Activated CD4-positive, alpha-beta T cell treated with anti-CD3 and anti-CD28 coated beads, Interleukin-2, Interleukin-6, amounts not matched to agents 100 ng/mL and 50 ng/mL, durations not matched to agents 16 hours and 8 hours (primary cell): ENCODE measurements around the gene METTL1.

Source experiments
- DNase-seq: peaks from one replicate; pipeline ENCODE4 v3.0.0-alpha.2; 2020

The METTL1 gene

GRCh38 chr12:57735952-57736740, 35.8 kb downstream of the METTL1 start:
- DNase-seq = no peak

- no peak for DNase-seq
These were observed 36.6 kb downstream of the METTL1 start for GRCh38 chr12:57735198-57735855.

DNA sequence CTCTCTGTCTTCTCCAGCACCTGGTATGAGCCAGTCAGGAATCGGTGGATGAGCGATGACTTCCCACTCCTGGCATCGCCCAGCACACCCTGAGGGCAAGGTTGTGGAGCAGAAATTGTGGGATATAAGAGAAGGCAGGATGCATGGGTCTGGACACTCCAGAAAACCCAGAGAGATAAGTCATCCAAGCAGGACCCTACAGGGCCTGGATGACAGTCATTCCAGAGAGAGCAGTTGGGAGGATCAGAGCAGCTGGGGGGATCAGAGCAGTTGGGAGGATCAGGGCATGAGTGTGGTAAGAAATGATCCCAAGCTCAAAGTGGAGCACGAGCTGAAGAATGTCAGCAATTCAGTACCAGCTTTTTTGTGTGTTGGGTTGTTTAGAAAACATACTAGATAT, 37.3 kb downstream of the METTL1 start:
- DNase-seq = no peak

GRCh38 chr12:57733928-57734327, 38.0 kb downstream of the METTL1 start:
- DNase-seq = no peak

DNA sequence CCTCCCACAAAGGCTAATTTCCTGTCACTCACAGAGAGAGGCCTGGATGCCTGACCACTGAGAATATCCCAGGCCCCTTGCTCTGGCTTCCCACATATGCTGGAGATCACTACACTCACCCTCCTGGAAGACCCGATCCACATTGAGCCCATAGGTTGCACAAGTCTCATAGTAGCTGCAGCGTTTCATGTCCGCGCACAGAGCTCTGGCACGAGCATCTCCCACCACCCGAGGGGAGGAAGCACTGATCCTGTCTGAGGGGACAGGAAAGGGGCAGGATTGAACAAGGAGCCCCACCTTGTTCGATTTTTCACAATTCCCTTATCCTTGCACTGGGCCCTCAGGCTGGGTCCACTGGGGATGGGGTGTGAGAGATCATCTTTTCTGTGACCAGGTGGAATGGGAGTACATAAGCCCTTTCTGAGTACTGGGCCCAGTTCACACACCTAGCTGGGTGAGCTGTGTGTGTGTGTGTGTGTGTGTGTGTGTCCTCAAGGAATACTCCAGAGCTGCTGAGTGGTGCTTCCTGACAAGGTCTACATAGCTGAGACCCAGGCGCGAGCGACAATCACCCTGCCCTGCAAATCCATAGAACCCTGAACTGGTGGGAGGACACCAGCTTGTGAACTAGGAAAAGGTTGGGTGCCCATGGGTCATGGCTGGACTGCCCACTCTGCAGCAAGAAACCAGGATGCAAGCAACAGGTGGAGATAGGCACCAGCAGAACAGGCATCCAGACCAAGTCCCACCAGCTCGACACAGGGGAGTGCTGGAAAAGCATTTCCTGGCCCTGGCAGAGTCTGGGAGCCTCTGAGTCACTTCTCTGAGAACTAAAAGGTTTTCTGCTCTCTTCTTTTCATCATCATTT, 38.9 kb downstream of the METTL1 start:
- DNase-seq = no peak

- DNase-seq = no peak
These were observed 39.6 kb downstream of the METTL1 start for GRCh38 chr12:57732270-57732669.

DNA sequence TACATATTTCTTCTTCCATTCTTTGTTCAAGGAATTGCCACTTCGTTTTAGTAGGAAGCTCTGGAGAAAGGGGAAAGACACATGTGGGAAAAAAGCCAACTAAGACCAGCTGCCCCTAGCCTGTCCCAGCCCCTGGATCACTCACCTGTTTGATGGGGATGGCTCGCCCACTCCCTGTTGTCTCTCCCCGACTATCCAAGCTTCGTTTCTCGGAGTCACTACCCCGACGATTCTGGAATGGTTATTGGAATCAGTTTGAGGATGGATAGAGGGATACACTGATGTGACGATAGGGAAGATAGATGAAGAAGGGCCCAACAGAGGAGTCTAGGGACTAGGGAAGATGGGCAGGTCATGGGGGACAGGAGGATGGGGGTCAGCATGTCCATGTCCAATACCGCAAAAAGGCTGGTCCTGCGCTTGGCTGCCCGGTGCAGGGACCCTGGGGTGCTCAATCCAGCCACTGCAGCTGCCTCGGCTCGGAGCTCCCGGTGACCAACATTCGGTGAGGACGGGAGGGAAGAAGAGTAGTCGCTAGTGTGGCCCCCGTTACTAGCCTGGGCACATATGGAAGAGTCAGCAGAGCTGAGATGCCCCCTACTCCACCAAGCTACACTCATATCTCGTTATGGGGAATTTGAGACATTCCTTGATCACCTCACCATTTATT, 40.4 kb downstream of the METTL1 start:
- no peak for DNase-seq

DNA sequence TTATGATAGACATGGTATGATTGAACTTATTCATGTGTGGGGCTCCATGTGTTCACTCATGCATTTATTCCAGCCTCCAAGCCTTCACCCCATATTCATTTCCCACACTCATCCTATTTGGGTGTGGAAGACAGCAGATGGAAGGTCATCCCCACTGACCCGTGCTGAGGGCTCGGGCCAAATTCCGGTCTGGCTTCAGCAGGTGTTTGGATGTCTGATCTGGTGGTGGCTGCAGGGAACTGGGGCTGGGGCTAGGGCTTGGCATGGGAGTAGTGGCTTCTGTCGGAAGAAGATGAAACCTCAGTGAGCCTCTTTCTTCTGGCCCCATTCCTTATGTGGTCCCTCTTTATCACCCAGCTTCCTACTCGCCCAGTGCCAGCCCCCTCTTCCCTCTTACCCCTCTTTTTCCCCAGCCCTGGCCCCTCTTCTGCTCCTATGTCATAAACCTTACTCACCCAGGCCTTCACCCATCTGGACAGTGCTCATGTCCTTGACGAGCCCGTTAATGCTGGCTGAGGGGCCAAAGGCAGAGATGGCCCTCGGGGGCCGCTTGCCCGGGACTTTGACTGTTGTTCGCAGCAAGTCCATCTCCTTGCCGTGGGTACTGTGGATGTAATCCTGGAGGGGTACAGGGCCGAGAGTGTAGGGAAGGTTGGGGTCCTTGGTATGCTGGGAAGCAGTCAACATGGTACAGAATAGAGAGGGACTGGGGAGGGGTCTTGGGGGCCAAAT, 41.4 kb downstream of the METTL1 start:
- DNase-seq = no peak

DNA sequence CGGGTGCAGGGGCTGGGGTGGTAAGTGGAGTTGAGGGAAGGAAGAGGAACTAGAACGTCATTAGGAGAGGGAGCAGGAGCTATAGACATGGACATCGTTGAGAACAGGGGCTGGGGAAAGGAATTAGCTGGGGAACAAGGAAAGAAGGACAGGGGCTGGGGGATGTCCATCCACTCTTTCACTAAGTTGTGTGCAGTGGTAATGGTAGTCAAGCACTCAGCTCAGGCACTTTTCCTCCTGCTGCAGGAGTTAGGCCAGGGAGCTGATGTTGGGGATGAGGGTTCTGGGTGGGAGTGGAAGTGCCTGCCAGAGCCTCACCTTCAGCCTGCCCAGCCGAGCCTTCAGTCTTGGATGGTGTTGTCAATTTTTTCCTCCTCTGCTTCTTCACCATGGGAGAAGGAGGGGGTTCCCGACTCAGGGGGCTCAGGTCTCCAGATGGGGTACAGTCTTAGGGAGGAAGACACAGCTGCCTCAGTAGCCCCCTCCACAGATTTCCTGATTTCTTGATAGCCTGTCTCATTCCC, 42.5 kb downstream of the METTL1 start:
- DNase-seq = no peak

DNA sequence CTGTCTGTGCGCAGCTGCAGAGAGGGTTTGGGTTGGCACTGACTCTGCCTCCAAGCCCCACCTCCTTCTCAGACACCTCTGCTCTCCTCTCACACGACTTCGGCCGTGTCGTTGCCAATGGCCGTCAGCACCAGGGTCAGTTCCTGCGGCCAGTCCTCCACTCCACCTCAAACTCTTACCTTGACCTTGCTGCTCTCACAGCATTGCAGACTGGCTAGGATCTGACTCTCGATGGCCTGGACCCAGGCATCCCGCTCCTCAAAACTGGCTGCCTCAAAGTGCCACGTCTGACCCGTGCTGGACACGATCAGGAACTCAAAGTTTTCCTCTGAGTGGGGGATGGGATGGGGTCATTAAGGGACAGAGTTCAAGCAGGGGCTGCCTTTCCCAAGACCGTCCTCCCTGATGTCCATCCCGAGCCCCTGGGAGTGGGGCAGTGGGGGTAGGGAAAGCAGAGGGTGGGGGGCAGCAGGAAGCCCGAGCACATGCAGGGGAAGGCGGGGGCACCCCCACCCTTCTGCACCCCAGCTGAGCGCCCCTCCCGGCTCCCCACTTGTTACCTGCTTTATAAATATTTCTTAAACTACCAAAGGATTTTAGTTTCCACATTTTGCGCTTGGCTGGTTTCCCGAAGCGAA, 44.0 kb downstream of the METTL1 start:
- DNase-seq = no peak

- no peak for DNase-seq
These were observed 44.8 kb downstream of the METTL1 start for GRCh38 chr12:57726884-57727757.

DNA sequence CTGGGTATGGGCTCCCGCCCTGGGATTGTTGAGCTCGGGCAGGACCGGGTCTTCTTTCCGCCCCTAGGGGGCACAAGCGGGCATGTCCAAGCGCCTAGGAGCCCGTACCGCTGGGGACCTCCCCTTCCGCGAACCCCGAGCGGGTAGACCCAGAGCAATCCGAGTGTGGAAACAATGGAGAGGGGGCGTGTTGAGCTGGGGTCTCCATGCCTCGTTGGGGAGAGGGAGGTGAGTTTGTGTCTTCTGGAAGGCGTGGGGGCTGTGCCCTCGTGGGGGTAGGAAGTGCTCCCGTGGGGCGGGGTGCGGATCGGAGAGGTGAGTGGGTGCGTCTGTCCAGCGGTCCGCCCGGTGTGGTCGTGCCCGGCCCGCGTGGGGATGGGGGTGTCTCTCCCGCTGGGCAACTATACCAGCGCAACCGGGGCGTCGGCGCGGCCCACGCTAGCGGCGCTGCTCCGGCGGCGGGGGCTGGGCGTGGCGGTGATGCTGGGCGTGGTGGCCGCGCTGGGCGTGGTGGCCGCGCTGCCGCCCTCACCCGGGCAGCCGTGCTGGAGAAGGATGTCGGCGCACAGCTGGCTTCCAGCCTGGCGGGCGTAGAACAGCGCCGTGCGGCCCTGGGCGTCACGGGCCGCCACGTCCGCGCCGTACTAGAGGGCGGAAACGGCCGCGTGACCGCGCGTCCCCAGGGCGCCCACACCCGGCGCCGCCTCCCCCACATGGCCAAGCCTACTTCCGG, 45.6 kb downstream of the METTL1 start:
- DNase-seq = peak; percentile 35

GRCh38 chr12:57725851-57726150, 46.1 kb downstream of the METTL1 start:
- no peak for DNase-seq

GRCh38 chr12:57724936-57725740, 46.8 kb downstream of the METTL1 start:
- no peak for DNase-seq

DNA sequence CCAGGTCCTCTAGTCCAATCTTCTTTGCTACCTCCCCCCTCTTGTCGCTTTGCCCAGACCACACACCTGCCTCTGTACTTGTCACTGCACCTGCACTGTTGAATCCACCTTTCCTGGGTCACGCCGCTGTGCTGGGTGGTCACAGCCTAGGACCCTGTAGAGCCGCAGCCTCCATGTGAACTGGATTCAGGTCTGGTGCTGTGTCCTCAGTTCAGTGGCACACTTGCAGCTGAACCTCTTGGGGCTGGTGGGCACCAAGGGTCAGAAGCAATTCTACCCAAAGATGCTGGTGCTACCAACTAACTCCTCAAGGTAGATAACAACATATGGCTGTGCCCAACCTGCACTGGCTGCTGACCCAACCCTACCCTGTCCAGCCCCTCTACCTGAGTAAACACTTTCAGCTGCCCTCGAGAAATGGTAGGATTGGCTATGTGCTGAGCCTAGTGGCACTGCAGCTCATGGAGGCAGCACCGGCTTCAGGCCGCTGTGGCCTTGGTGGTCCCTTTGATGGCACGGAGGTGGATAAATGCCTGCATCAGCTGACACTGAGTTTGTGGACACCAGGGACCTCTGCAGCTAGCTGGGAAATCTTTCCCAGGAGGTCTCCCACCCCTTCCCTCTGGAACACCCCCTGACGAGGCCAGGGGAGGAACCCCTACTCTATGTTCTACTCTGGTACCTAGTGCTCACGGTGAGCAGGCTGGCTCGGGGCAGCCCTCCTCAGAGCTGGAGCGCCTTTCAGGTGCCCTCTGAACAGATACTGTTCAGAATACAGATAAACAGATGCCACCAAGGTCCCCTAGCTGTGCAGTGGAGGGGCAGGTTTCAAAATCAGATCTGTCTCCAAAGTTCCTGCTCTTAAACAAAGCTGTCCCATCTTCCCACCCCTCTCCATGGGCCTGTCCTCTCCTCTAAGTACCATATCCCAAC, 47.6 kb downstream of the METTL1 start:
- no peak for DNase-seq

DNA sequence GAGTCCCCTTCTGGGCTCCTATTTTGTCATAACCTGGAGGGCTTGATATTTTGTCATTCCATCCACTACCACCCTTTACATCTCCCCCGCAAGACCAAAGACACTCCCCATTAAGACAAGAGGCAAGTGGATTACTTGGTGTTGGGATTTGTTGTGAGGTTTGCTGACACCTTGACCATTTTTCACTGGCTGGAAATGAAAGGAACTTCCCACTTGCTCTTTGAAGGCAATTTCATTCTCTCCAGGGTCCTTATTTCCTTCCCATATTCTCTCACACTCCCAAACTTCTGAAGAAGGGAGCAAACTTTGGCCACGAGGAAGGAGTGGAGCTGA, 48.3 kb downstream of the METTL1 start:
- no peak for DNase-seq

GRCh38 chr12:57722716-57723629, 48.9 kb downstream of the METTL1 start:
- DNase-seq = no peak
